GM18526 (cell line): Measurements from ENCODE around the gene IFT27.

Source experiments
- POLR2A ChIP-seq: IDR thresholded peaks from 3 replicates; pipeline ENCODE4 v1.6.1; 2011; ENCODE audit not compliant: insufficient read length; ENCODE audit errors: extremely low read depth

The IFT27 gene

GRCh38 chr22:36808721-36809344, 32.9 kb upstream of the IFT27 start:
- TF ChIP-seq POLR2A, result no peak

DNA sequence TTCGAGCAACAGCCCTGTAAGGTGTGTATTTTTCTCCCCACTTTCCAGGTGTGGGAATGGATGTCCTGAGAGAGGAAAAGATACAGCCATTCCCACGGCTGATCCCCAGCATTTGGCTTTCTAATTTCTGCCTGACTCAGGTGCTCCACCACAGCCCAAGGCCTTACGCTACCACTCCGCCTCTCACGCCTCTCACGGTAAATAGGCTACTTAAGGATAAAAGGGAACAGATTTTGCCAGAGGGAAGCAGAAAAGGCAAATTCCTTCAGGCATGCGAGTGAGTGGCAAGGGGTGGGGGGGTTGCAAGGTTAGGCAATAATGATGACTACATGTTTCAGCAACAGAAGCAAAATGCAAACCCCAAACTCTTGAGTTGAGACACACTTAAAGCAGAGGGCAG, 31.7 kb upstream of the IFT27 start:
- TF ChIP-seq POLR2A, result no peak

- TF ChIP-seq POLR2A, result no peak
Measured at GRCh38 chr22:36806835-36807234, 30.9 kb upstream of the IFT27 start.

- no peak for TF ChIP-seq POLR2A
Measured at GRCh38 chr22:36803358-36803757, 27.4 kb upstream of the IFT27 start.

GRCh38 chr22:36798674-36799066, 22.8 kb upstream of the IFT27 start:
- no peak for TF ChIP-seq POLR2A

DNA sequence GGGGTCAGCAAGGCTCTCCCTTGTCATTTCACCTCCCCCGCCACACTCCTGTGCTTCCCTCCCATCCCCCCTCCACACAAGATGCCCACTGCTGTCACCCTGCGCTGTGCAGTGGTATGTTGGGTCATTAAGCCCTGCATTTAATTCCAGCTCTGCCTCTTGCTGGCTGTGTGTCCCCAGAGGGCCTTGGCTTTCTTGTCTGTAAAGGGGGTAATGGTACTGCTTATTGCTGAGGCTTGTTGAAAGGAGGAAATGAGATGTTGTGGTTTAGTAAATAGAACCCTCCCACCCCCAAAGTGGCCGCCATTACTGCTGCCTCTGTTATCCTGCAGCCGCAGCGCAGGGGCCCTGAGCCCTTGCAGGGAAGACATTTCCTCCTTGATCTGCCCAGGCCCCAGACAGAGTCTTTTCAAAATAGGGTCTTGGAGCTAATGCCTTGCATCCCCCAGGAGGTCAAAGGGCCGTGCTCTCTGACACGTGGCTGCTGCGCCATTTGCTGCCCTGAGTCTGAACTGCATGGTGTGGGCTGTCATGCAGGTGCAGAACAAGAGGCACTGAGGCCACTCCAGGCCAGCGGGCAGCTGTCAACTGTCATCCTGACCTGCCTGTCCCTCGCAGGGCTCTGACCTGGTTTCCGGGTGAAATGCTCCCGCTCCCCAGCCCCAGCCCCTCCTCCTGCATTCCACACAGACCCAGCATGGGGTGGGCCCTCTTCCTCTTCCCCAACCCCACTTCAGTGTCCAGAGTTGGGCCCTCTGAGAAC, 22.2 kb upstream of the IFT27 start:
- TF ChIP-seq POLR2A, result no peak

GRCh38 chr22:36797374-36797773, 21.5 kb upstream of the IFT27 start:
- no peak for TF ChIP-seq POLR2A

DNA sequence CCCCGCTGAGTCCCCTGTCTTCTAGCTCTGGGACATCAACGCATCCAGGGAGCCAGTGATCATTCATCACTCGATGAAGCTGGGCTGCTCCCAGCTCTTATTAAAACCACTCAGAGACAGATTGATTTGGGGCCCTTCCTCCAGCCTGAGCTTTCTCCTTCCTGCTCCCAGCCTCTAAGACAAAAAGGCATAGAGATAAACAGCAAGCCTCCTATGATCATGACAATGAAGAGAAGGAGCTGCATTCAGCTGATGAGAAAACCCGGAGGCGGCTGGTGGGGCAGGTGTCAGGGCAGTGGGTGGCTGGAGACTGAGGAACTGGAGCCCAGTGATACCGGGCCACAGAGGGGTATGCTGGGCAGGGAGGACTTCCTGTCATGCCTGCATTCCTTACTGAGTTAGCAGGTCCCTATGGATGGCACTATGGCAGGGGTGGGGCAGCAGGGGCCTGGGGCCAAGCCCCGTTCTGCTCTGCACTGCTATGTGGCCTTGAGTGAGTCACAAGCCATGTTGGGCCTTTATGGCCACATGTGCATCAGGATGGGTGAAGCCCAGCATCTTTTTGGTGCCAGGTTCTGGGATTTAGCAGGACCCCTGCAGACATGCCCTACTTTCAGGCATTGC, 20.7 kb upstream of the IFT27 start:
- TF ChIP-seq POLR2A, result no peak

- TF ChIP-seq POLR2A, result no peak
Measured at GRCh38 chr22:36795633-36796032, 19.7 kb upstream of the IFT27 start.

DNA sequence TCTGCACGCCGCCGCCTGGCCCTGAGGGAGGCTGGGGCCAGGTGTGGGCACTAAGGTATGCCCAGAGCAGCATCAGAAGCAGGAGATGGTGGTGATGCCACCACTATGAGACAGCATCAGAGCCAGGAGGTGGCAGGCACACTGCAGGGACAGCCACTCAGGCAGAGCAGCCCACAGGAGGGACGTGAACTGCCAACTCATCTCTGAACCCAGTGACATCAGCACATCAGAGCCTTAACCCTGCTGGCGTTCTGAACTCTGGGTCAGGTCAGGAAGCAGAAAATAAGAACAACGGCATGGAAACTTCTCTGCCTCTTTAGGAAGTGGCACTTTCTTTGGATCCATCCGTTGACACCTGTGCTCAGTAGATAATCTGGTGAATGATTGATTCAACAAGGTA, 14.7 kb upstream of the IFT27 start:
- TF ChIP-seq POLR2A, result no peak

GRCh38 chr22:36787204-36787988, 11.5 kb upstream of the IFT27 start:
- TF ChIP-seq POLR2A, result no peak

DNA sequence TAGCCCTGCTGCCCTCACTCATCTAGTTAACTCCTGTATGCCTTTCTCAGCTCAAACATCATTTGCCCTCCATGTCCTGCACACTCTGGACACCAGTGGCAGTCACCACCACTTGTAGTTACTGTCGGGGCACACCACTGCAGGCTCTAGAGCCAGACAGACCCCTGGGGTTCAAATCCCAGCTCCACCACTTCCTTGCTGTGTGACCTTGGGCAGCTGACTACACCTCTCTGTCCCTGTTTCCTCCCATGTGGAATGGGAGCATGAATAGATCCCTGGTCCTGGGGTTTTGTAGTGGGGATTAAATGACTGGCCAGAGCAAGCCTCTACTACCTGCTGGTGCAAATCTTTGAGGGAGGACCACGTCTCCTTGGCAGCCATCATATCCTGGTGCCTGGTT, 7.8 kb upstream of the IFT27 start:
- no peak for TF ChIP-seq POLR2A

- no peak for TF ChIP-seq POLR2A
Measured at GRCh38 chr22:36781656-36782627, 6.0 kb upstream of the IFT27 start.

- TF ChIP-seq POLR2A, result no peak
Measured at GRCh38 chr22:36778020-36778419, 2.1 kb upstream of the IFT27 start.
